GM18502 (cell line): ENCODE data around the gene KCNQ4.

ENCODE experiments used
- ATAC-seq: cut with Tn5 transposase; IDR thresholded peaks from one replicate; pipeline ENCODE4 v1.9.1; 2021; ENCODE audit warnings: mild to moderate bottlenecking; ENCODE audit not compliant: unreplicated experiment, poor library complexity

The KCNQ4 gene

GRCh38 chr1:40793617-40794016 lies 10.0 kb downstream of the KCNQ4 start:
- ATAC-seq: no peak

- no peak for ATAC-seq
Observed at GRCh38 chr1:40794048-40794447, 10.5 kb downstream of the KCNQ4 start.

GRCh38 chr1:40794974-40795715 lies 11.6 kb downstream of the KCNQ4 start:
- no peak for ATAC-seq

- ATAC-seq: no peak
Observed at GRCh38 chr1:40795811-40796586, 12.4 kb downstream of the KCNQ4 start.

- no peak for ATAC-seq
Observed at GRCh38 chr1:40796939-40797667, 13.5 kb downstream of the KCNQ4 start.

DNA sequence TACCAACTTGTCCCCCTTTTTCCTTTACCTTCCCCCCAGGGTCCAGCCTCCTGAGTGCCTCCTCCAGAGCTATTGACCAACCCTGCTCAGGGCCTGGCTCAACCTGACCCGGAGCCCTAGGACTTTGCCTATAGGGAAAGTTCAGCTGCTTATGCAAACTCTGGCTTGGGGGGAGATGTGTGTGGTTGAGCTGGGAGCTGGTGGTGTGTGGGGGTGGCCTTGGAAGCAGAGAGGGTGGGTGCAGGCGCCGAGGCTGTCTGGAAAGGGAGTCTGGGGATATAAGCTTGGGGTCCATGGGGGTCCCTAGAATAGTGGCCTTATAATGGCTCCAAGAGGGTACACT lies 14.1 kb downstream of the KCNQ4 start:
- no peak for ATAC-seq

GRCh38 chr1:40798366-40799281 lies 15.0 kb downstream of the KCNQ4 start:
- no peak for ATAC-seq

DNA sequence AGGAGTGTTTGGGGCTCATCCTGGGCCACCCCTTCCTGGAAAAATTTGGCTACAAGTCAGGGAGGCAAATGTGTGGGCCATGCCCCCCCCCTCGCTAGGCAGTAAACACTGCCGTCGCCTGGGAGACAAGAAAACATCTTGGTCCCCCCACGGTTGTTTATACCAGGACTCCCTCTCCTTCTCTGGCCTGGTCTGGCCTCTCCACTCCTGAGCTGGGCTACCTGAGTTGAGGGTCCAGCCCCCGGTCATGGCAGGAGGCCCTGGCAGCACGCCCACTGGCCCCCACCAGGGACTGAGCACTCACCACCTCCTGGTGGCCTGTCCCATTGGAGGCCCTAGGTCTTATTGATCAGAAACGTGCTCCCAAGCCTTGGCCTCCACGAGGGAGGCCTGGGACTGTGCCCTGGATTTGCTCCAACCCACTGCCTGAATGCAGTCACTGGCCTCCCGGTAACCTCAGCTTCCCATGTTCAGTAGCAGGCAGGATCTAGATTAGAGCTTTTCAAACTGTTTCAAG lies 15.8 kb downstream of the KCNQ4 start:
- ATAC-seq: no peak

GRCh38 chr1:40801742-40802077 lies 18.1 kb downstream of the KCNQ4 start:
- ATAC-seq: no peak

- ATAC-seq: peak; percentile 77
Observed at GRCh38 chr1:40802078-40802741, 18.6 kb downstream of the KCNQ4 start.

- no peak for ATAC-seq
Observed at GRCh38 chr1:40802742-40803113, 19.1 kb downstream of the KCNQ4 start.

DNA sequence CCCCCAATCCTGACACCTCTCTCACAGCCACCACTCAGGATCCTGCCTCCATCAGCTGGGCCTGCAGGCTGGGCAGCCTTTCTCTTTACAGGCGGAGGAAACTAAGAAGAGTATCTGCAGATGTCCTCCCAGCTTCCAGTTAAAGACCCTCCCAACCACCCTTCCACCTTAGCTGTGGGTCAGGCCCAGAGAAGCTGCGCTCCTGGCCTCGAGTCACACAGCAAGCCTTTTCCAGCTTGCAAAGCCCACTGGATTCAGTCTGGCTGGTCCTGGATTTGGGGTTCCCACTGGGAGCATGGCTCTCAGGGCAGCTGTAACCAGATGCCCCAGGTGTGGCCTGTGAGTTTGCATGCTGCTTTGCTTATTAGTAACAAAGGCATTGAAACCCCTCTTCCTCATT lies 19.9 kb downstream of the KCNQ4 start:
- ATAC-seq: no peak

DNA sequence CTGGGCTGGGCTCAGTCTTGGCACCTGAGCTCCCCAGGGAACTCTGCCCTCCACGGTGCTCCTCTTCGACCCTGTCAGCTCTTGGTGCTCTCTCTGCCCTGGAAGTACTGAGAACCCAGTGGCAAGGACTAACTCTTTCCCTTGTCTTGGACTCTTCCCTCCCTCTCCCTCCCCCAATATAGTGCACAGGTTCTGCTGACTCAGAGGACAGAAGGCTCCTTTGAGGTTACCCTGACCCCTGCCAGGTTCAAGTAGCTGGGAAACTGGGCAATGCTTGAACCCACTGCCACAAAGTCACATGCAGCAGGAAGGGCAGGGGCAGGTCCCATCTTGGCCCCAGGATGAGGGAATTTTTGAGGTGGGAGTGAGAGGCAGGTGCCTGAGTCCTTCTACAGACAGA lies 20.3 kb downstream of the KCNQ4 start:
- no peak for ATAC-seq

GRCh38 chr1:40806240-40806639 lies 22.7 kb downstream of the KCNQ4 start:
- ATAC-seq: no peak

DNA sequence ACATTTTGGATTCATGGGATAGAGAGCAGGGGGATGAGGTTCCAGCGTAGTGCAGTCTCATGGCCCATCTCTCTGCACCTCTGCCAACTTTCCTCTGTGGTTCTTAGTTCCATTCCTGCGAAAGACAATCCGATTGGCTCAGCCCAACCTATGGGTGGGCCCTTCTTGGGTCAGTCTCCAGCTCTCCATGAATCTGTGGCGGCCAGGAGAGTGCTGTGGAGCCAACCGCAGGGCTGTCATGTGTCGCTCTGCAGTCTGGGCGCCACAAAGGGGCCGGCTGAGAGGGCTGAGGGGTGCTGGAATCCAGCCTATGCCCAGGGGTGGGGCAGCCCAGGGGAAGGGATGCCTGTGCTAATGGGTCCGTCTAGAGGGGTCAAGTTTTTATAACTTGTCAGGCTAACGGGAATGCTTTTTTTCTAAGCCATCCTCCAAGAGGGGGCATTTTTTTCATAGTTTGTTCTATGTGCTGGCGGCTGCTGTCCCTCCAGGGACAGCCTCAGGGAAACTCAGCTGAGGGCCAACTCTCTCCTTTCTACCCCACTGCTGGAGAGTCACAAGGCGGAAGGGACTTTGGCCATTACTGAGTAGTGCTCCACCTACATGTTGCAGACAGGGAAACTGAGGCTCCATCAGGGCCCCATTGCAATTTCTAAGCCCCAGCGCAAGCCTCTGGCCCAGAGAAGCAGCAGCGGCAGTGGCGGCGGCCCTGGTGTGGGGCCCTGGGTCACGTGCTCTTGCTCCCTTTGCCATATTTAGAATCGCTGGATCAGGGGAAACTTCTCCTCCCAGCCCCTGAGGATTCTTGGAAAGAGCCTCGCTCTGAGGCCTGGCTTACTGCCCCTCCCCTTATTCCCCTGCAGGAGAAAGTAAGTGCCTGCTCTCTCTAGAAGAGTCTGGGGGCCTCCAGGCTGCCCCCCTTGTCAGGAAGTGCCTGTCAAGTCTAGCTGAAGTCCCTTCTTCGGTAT lies 23.4 kb downstream of the KCNQ4 start:
- no peak for ATAC-seq

DNA sequence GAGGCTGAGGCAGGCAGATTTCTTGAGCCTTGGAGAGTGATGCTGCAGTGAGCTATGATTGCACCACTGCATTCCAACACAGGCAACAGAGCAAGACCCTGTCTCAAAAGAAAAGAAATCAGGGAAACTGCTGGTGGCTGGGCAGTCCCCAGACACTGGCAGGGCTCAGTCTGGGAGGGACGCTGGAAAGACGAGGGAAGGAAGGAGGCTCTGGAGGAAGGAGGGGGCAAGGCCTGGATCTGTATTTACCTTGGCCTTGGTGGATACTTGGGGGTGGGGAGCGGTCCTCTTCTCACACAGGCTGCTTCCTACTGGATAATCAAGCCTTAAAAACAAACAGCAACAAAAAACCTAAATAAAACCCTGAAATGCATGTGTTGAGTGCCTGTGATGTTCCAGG lies 24.4 kb downstream of the KCNQ4 start:
- no peak for ATAC-seq

GRCh38 chr1:40808444-40808843 lies 24.9 kb downstream of the KCNQ4 start:
- ATAC-seq: no peak

GRCh38 chr1:40808909-40809308 lies 25.3 kb downstream of the KCNQ4 start:
- ATAC-seq: no peak

DNA sequence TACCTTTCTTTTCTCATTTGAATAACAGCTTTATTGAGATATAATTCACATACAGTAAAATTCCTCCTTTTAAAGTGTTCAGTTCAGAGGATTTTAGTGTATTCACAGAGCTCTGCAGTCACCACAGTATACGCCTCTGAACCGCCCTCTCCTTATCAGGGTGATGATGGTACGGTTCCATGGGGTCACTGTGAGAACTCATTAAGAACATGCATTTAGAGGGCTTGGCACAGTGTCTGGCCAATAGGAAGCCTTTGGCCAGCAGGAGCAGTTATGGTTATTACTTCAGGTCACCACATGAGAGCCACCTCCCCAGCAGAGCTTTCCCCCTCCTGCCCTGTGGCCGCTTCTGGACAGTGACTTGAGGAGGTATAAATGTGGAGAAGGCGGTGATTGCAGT lies 27.3 kb downstream of the KCNQ4 start:
- no peak for ATAC-seq
